Measurements from ENCODE around the gene HDAC7.

The HDAC7 gene

DNA sequence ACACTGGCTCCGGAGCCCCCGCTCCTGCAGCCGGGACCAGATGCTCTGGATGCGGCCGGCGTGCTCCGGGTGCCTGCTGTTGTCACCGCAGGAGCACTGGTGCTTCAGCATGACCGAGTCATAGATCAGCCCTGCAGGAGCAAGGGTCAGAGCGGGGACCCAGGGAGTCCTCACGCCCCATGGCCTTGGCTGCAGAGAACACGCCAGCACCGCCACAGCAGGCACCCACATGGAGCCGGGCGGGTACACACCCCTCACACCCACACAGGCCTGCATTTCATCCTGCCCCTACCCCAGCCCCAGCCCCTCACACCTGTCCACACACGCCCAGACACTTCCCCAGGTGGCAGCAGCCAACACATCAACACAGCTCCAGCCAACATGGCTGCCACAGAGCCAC lies 27.8 kb downstream of the HDAC7 start:
- DNase-seq (ENCODE audit: low spot score) = no peak

DNA sequence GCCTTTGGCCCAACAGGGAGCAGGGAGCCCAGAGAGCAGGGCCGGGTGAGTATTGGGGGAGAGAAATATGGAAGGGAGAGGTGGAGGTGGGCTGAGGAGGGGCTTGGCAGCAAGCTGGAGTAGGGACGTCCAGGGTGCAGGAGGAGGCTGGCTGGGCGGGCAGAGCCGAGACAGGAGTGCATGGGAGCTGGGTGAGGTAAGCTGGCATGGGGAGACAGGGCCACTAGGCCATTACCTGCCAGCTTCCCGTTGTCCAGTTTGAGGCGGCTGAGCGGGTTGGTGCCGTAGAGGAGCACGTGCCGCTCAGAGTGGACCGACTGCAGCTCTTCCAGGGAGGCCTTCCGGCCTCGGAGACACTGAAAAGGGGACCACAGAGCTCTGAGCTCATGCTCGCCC lies 28.4 kb downstream of the HDAC7 start:
- no peak for DNase-seq (ENCODE audit: low spot score)

DNA sequence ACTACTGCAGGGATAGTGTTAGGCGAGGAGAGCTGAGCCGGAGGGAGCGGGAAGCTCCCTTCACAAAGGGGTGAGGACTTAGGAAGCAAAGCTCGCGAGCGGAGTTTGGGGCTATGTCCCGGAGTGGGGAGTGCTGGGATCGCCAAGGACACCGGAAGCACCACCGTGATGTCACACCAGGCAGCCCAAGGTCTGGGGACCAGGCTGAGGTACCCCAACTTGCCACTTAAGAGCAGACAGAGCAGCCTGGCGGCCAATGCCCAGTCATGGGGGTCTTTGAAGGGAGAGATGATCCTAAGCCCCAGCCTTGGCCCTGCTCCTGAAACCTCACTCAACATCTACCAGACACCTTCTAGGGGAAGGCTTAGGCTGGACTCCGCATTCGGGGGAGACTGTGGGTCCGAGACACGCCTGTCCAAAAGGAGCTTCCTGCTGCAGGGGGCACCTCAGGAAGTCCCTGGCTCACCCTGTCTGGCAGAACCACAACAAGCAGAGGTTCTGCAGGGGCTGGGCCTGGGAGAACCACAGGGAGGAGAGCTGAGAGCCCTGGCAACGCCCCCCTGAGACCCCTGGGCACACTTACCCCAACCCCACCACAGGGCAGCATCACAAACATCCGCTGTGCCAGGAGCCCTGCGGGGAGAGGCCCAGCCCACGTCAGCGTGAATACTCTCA lies 28.9 kb downstream of the HDAC7 start:
- no peak for DNase-seq (ENCODE audit: low spot score)

DNA sequence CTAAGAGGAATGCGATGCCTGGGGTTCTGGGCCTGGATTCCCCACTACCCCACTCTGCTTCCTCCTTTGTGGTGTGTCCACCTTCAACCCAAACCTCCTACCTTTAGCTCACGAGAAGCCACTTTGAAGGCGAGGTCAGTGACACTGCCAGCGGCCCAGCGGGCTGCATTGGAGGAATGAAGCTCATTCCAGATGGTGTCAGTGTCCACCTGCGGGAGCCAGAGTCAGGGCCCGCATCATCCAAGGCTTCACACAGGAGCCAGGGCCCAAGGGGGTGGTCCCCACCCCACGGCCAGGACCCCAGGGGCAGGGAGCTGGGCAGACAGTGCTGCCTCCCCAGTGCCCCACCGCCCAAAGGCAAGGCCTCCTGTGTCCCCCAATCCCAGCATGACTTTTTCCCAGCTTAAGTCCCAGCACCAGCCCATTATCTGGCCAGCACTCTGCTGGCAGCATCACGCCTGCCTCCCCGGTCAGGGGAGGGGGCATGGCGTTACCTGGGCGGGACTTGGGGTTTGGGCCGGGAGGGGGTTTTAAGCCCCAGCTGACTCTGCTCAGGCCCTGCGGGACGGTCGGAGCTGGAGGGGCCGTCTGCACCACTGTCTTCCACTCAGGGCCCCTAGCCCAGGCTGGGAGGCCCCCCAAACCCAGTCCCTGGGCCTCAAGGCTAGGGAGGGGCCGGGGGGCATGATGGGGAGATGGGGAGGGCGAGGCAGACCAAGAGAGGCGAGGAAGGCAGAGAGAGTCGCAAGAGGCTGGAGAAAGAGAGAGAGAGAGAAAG lies 29.8 kb downstream of the HDAC7 start:
- no peak for DNase-seq (ENCODE audit: low spot score)

DNA sequence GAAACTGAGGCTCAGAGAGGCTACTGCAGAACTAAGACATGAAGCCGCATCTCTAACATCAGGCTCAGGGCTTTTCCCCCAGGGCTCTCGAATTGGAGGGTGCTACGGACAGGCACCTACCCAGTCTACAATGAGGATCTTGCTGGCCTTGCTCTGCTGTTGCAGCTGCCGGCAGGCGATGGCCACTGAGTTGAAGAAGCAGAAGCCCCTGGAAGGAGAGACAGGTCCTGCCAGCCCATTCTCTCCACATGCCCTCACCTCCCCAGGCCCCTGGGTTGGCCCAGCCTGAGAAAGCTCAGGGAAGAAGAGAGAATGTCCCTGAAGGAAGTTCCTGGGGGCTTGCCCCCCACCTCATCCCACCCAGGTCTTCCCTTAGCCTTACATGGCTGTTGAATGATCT lies 30.6 kb downstream of the HDAC7 start:
- DNase-seq (ENCODE audit: low spot score) = no peak

DNA sequence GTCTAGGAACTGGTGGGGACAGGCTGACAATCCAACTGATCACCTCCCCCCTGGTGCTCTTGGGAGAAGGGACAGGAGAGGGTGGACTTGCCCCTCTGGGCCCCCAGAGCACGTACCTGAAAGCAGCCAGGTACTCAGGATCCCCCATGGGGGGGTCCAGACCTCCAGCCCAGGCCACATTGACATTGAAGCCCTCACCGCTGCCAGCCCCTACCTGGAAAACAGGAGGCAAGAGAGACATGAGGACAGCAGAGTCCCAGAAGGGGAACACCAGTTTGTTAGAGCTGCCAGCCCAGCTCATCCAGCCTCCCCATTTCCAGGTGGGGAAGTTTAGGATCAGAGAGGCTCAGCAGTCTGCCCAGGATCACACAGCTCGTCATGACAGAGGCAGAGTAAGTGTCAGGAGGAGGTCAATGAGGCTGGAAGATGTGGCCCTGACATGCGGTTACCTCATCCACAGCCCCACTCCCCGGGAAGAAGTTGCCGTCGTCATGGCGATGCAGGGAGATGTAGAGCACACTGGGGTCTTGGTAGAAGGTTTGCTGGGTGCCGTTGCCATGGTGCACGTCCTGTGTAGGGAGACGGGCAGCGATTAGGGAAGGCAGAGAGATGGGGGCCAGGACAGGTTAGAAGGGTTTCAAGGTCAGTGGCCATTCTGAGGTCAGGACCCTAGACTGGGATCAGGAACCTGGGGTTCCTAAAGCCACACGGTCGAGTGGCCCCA lies 31.9 kb downstream of the HDAC7 start:
- DNase-seq (ENCODE audit: low spot score) = no peak

DNA sequence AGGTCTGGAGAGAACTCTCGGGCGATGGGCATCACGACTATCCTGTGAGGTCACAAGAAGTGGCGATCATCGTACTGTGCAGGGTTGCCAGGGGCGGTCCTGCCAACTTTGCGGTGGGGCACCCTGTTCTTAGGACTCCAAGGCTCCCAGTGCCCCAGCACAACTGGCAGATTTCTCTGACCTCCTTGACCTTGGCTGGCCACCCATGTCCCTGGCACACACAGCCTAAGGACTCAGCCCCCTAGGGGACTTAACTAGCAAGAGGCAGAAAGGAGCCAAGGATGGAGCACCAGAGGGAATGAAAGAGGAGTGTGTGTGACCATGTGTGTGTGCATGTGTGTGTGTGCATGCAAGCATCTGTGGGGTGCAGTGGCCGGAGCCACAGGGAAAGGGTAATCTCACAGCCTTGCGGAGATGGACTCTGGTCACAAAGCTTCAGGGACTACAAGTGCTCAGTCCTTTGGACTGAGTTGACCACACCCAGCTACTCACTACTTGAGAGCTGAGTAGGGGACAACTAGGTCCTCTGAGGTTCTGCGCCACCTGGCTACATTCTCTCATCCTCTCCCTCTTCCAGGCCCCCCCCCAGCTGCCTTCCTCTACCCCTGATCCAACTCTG lies 32.9 kb downstream of the HDAC7 start:
- DNase-seq (ENCODE audit: low spot score) = no peak

DNA sequence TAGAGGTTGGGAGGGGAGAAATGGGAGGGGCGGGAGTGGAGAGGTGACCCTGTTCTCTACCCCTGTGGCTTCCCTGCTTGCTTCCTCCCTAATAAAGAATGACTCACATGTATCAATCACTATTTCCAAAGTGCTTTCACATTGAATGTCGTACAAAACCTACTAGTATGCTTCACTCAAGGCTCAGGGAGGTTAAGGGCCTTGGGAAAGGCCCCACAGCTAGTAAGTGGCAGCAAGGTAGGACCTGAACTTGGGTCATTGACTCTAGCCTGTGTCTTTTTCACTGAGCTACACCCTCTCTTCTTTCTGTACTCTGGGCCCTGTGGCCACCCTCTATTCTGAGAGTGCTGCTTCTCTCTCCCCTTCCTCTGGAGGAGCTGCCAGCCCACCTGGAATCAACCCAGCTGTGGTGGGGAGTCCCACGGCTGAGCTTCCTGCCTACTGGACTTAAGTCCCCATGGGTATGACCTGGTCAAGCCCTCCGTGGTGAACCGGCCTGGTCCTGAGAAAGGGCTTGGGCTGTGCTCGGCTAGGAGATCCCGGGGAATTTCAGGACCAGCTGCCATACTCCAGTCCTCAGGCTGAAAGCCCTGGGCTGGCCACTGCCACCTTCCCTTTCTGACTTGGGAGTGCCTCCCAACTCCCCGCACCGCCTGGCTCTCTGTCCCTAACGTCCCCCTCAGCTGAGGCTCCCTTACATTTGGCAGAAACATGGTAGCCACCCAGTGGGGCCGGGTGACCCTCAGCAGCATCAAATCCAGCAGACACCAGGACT lies 33.6 kb downstream of the HDAC7 start:
- no peak for DNase-seq (ENCODE audit: low spot score)

DNA sequence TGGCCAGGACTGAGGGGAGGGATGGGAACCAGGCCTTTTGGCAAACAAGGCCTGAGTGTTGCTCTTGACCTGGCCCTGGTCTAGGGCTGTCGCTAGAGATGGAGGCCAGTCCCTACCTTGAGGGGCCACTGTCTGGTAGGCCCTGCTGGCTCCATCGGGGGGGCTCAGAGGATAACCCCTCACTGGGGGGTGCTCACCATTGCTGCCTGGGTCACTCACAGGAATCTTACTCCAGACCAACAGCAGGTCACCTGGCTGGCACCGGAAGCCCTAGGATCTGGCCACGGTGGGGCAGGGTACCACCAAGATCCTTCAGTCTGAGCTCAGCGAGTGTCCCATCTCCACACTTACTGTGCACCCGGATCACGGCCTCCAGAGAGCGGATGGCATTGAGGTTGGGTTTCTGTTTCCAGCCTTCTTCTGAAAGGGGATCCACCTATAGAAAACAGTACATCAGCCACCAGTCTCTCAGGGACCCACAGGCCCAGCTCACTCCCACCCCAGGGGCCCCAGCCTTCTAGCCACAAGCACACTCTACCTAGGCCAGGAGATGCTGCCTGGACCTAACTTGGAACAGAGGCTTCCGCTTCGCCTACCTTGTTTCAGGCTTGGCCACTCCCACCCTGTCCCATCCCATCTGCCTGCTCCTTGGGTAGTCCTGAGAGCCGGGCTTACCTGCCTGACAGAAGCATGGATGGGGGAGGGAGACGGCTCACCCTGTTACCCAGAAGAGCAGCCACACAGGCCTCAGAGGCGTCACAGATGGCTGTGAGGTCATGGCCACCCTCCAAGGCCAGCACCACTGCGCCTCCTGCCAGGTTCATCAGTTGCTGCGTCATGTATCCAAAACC lies 34.4 kb downstream of the HDAC7 start:
- no peak for DNase-seq (ENCODE audit: low spot score)

DNA sequence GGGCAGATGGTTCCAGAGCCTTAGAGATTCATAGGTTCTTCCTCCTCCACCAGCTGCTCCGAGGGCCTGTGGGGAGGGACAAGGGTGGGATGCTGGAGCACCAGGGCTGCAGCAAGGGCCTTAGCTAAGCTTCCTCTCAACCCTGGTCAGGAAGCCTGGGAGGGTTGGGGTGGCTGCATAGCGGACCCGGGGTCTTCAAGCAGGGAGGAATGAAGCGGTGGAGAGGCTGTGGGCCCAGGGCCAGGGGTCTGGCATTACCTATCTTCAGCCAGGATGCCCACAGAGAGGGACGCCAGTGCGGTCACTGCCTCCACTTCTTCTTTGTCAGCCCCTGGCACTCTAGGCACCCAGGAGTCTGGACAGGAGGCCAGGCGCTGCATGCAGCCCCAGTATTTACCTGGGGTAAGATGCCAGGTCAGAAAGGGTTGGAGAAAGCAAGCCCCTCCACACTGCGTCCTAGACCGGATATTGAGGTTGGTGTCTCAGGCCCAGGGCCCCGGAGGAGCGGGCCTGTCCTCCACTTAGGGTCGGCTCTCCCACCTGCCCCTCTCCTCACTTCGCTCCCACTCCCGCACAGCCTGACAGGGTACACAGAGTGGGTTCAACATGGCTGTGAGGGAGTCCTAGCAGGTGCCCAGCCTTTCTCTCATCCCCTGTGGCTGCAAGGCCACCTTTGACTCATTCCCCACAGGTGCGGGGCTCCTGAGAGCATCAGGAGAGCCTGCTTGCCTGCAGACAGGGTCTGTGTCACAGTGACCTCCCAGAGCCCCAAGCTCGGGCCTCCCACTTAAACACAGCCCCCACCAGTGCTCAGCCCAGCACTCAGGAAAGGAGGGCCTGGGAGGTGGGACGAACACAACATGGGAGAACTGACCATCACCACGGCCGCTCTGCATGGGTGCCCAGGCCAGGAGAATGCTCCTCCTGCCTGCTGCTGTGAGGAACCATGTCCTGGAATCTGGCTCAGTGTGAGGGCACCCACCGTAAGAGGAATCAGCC lies 35.6 kb downstream of the HDAC7 start:
- no peak for DNase-seq (ENCODE audit: low spot score)

DNA sequence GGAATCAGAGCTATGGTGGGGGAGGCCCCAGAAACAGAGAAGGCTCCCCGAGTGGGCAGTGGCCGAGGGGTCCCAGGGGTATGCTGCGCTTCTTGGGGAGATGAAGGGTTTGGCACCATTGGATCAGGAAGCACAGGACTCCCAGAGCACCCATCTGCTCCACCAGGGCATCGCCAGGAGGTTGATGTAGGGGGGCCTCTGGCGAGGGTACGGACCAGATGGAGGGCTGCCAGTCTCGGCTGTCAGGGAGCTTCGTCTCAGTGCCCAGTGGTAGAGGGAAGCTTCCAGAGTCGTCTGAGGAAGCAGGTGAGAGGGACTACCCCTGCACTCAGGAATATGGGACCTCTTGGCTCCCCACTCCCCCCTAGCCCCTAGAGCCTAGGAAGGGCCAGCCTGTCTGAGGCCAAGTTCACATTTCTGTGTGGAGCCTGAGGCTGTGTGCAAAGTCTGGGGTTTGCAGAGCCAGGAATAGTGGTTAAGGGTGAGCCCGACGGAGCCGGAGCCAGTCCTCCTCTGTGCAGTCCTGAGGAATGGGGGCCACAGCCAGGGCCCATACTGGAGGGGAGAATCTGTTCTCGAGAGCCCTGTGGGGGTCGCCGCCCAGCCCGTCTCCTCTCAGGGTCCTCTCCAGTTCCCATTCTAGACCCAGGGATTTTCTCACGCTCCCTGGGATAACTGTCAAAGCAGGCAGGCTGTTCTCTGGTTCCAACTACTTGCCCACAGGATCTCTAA lies 36.5 kb downstream of the HDAC7 start:
- no peak for DNase-seq (ENCODE audit: low spot score)

DNA sequence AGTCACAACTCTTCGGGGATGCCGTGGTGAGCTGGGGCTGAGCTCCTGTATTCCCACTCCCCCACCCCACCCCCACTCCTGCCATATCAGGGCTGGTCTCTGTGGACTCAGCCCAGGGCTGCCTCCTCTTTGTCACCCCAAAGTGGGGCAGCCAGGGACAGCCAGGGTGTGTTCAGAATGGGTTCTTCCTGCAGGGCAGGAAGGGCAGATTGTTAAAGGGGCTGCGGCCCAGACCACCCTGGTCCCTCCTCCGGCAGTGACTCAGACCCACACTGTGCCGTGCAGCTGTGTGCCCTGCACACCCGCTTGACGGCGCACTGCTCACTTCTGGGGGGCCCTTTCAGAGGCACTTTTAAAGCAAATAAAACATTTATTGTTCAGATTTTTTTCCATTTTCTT lies 37.3 kb downstream of the HDAC7 start:
- DNase-seq (ENCODE audit: low spot score) = no peak

DNA sequence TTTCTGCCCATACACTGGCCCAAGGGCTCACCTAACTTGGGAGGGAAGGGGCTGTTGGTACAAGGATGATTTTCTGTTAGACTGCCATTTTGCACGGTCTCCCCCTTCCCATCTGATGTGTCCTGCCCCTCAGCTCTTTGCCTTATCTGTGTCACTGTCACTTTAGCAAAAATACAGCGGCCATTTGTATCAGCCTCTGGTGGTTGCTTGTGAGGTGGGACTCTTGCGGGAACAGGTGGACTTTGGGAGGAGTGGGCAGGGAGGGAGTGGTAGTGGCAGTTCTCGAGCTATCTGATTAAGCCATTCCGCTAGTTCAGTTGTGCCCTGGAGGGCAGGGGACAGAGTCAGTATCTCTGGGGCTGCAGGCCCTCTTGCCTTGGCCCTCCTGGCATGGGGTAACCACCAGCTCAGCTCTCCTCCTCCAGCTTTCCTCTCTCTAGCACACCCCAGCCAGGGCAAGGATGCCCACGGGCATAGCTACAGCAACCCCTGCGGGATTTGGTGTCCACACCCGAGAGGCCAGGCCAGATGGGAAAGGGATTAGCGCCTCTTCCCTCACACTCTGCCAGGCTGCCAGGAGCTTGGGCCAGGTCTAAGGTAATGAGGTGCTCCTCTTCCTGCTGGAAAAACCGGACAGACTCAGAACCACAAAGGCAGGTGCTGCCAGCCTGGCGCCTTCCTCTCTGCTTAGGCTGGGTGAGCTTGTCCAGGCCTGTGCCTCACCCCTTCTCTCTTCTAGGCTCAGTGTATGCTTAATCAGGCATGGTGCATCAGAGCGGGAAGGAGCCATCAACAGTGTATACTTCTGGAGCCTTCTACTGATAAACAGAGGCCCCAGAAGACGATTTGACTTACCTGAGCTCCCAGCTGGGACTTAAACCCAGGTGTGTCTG lies 38.0 kb downstream of the HDAC7 start:
- no peak for DNase-seq (ENCODE audit: low spot score)

DNA sequence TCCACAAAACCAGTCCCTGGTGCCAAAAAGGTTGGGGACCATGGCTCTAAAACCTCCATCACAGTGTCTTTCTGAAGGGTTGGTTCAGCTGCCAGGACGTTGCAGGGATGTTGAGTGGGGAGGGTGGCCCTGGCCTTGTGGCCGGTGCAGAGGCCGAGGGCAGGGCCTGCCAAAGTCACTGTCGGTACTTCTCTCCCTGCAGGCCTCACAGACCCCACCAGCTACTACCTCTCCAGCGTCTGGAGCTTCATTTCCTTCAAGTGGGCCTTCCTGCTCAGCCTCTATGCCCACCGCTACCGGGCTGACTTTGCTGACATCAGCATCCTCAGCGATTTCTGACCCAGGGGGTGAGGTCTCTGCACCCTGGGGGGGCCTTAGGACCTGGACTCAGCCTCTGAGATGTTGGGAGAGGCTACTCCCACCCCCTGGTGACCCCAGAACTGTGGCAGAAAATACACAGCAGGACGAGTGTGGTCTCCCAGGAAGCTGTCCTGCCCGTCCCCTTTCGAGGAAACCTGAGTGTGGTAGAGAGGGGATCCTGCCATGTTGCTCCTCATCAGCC lies 39.7 kb downstream of the HDAC7 start:
- no peak for DNase-seq (ENCODE audit: low spot score)

DNA sequence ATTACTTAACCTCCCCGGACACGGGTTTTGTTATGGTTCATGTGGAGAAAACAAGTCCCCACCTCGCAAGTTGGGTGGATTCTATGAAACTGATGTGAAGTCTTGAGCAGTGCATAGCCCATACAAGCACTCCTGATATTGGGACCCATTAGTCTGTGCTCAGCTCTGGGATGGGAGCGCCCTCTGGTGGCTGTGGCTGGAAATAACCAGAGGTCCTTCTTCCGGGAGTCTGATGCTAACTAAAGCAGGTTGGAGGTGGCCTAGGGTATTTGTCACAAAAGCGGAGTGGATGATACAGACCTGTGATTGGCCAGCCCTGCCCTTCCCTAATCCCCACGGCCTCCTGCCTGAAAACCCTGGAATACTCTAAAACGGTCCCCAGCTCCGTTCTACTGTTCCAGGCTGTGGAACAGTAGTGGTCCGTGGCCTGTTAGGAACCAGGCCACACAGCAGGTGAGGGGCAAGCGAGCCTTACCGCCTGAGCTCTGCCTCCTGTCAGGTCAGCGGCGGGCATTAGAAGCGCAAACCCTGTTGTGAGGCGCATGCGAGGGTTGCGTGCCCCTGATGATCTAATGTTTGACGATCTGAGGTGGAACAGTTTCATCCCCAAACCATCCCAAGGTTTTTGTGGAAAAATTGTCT lies 40.3 kb downstream of the HDAC7 start:
- peak; percentile 76 for DNase-seq (ENCODE audit: low spot score)

DNA sequence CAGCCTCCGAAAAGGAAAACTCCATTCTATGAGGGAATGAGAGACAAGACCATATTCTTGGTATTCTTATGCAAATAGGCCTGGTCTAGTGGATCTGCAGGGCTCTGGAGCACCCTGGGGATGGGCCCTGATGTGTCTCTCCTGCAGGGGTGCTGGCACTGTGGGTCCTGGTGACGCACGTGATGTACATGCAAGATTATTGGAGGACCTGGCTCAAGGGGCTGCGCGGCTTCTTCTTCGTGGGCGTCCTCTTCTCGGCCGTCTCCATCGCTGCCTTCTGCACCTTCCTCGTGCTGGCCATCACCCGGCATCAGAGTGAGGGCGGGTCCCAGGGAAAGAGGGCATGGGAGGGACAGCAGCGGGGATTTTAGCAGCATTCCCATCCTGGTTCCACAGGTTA lies 40.8 kb downstream of the HDAC7 start:
- DNase-seq (ENCODE audit: low spot score) = no peak

Measured in RKO (cell line).